ENCODE results near the gene S100A1.
"Not testable (repeated sequence)": the region's sequence is repeated elsewhere in the genome, so short reads cannot be mapped to it uniquely, and the experiment has no call there.

S100A1 gene

DNA sequence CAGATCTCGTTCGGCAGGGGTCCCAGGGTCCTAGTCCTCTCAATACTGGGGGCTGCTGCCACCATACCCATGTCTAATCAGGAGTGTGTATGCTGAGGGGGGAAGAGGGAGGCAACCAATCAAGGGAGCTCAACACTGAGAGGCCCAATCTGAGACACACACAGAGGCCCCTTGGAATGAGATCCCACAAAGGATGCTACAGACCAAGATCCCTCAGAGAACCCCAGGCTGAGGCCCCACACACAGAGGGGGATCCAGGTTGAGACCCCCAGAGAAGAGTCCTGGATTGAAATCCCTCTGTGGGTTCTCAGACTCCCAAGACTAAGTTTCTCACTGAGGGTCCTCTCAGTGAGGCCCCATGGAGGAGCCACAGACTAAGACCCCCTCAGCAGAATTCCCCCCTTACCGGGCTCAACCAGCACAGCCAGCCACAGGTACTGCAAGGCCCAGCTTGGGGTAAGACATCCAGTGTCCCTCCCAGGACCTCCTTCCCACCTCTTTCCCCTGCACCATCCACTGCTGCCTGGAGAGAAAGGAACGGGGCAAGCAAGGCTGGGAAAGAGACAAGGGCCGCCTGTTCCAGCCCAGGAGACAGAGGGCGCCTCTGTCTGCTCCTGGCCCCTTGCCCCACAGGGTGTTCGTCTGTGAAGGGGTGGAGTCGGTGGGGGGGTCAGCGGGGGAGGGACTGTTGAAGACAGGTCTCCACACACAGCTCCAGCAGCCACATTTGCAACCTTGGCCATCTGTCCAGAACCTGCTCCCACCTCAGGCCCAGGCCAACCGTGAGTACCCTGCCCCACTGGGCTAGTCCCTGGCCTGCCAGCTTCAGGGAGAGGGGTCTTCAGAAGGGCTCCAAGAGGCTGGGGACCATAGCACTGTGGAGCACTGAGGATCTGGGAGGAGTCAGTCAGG, at the start of gene S100A1:
TSS of gene S100A1 (plus strand) at position 720 of the 912 bp plus-strand sequence. CDS start 2,088 bp downstream, outside the sequence.
- no peak for DNase-seq (ENCODE audit: low spot score)

DNA sequence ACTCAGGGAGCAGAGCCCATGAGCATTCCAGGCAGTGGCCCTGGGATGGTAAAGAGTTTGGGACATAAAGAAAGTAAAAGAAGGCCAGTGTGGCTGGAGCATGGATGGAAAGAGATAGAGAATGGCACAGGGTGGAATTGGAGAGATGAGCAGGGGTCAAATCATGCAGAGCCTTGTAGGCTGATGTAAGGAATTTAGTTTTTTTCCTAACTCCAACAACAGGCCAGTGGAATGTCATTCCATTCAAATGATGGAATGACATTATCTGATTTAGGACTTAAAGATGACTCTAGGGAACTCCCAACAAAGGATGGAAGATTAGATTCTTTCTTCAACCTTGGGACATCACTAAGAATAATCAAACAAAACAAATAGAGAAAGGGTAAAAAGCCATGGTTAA, 49.7 kb upstream of the S100A1 start:
- no peak for DNase-seq (ENCODE audit: low spot score)

DNA sequence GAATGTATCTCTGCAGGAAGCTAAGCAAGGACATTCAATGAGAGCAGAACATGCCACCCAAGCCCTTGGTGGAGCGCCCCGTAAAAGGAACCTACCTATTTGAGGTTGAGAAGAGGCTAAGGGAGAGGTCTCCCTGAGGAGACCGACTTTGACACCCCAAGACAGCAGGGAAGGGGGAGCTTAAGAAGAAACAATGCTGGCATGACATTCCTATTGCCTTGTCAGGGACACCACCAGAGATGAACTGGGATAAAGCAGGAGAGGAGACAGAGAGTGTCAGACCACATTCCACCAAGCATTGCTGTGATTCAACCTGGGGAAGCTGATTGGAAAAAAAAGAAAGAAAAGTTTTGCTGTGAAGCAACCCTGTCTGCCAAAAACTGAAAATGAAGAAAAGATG, 49.3 kb upstream of the S100A1 start:
- no peak for DNase-seq (ENCODE audit: low spot score)

DNA sequence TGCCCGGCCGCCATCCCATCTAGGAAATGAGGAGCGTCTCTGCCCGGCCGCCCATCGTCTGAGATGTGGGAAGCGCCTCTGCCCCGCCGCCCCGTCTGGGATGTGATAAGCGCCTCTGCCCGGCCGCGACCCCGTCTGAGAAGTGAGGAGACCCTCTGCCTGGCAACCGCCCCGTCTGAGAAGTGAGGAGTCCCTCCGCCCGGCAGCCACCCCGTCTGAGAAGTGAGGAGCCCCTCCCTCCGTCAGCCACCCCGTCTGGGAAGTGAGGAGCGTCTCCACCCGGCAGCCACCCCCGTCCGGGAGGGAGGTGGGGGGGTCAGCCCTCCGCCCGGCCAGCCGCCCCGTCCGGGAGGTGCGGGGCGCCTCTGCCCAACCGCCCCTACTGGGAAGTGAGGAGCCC, 45.4 kb upstream of the S100A1 start:
- not testable (repeated sequence) for DNase-seq (ENCODE audit: low spot score)

DNA sequence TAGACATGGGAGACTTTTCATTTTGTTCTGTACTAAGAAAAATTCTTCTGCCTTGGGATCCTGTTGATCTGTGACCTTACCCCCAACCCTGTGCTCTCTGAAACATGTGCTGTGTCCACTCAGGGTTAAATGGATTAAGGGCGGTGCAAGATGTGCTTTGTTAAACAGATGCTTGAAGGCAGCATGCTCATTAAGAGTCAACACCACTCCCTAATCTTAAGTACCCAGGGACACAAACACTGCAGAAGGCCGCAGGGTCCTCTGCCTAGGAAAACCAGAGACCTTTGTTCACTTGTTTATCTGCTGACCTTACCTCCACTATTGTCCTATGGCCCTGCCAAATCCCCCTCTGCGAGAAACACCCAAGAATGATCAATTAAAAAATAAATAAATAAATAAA, 44.7 kb upstream of the S100A1 start:
- DNase-seq (ENCODE audit: low spot score), result not testable (repeated sequence)

DNA sequence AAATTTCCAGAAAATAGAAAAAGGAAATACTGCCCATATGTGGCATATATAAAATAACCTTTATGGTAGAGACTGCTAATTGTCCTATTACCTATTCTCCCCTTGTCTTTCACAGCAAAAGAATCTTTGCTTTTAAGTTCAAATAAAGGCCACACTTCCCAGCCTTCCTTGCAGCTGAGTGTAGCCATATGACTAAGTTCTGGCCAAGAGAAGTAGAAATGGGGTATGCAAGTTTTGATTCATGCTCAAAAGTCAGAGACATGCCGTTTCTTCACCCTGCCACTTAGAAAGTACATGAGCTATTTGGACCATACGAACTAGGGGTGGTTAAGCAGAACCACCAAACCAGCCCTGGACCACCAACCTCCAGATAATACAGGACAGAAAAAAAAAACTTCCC, 44.3 kb upstream of the S100A1 start:
- no peak for DNase-seq (ENCODE audit: low spot score)

DNA sequence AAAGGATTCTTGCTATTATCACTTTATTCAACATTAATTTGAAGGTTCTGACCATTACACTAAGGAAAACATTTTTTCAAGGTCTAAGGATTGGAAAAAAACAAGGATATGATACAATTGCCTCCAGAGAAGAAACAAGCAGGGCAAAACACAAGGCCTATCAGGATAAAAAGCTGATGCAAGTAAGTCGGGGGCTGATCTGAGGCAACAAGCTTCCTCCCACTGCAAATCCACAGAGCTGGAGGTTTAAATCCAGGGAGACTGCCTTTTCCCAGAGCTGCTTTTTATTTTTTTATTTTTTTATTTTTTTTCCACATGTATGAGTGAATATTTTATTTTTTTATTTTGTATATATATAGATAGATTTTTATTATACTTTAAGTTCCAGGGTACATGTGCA, 43.2 kb upstream of the S100A1 start:
- no peak for DNase-seq (ENCODE audit: low spot score)

DNA sequence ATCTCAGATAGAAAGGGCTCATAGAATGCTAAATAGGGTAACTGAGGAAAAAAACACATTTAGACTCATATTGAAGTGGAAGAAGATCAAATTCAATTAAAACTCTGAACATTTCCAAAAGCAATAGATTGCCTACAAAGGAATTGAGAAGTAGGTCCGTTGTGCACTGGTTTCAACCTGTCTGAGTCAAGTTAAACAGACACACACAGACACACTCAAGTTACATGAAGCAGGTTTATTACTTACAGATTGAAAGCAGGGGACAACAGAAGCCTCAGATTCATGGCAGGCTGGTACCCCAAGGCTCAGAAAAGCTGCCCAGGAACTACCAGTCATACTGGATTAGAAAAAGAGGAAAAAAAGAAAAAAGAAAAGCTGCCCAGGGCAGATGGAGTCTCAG, 41.9 kb upstream of the S100A1 start:
- DNase-seq (ENCODE audit: low spot score), result no peak

DNA sequence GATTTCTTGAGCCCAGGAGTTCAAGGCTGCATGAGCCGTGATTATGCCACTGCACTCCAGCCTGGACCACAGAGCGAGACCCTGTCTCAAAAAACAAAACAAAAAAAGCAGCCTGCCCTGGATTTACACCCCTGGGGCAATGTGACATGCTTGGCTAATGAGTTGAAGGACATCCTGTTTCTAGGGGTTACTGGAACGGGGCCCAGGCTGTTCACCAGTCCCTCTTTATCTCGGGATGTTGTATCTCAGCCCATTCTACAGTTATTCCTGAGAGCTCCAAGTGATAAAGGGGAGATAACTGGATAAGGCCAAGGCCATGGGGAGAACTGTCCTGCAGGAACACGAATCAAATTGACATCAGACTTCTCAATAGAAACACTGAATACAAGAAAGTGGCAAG, 40.9 kb upstream of the S100A1 start:
- no peak for DNase-seq (ENCODE audit: low spot score)

DNA sequence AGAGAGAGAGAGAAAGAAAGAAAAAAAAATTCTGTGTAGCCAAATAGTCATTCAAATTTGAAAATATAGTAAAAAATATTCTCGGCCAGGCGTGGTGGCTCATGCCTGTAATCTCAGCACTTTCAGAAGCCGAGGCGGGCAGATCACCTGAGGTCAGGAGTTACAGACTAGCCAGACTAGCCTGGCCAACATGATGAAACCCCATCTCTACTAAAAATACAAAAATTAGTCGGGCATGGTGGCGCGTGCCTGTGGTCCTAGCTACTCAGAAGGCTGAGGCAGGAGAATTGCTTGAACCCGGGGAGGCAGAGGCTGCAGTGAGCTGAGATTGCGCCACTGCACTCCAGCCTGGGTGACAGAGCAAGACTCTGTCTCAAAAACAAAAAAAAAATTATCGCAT, 40.2 kb upstream of the S100A1 start:
- DNase-seq (ENCODE audit: low spot score), result not testable (repeated sequence)

DNA sequence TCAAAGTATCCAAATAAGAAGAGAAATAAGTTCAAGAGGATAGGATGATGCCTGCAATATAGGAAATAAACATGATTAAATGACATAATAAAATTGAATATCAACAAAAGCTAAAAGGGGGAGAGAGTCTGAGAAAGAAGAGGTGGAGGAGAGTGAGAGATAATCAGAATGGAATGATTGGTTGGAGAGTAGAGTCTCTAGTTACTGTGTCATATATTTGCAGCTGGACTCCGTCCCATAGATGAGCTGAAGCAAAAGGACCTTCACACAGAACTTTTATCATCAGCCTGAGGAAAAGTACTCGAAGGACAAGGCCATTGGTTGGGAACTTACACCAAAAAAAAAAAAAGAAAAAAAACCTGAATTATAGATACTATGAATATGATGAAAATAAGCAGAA, 39.8 kb upstream of the S100A1 start:
- no peak for DNase-seq (ENCODE audit: low spot score)

DNA sequence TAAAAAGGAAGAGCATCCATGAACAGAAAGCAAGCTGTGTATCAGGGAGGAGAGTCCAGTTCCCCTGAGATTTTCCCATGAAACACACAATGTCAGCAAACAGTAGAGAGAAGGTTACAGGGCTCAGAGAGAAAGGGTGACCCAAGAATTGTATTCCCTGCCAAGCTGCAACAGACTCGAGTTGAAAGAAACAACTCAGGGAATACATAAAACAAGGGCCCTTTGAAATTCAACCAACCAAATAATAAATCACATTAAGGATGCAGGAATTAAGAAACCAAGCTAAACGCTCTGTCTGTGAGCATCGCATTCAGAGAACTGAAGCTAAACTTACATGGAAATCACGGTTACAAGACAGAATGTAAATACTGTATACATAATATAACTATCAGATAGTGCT, 35.5 kb upstream of the S100A1 start:
- DNase-seq (ENCODE audit: low spot score), result no peak

DNA sequence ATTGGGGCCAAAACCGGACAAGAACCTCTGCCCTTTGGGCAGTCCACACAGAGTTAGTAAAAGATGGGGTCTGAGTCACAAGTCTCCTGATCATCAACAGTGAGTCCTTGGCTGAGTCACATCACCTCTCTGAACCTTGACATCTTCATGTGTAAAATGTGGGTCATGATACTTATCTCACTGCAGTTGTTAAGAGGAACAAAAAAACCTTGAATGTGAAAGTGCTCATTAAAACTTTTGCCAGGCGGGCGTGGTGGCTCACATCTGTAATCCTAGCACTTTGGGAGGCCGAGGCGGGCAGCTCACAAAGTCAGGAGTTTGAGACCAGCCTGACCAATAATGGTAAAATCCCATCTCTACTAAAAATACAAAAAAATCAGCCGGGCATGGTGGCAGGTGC, 31.0 kb upstream of the S100A1 start:
- peak; percentile 22 for DNase-seq (ENCODE audit: low spot score)

DNA sequence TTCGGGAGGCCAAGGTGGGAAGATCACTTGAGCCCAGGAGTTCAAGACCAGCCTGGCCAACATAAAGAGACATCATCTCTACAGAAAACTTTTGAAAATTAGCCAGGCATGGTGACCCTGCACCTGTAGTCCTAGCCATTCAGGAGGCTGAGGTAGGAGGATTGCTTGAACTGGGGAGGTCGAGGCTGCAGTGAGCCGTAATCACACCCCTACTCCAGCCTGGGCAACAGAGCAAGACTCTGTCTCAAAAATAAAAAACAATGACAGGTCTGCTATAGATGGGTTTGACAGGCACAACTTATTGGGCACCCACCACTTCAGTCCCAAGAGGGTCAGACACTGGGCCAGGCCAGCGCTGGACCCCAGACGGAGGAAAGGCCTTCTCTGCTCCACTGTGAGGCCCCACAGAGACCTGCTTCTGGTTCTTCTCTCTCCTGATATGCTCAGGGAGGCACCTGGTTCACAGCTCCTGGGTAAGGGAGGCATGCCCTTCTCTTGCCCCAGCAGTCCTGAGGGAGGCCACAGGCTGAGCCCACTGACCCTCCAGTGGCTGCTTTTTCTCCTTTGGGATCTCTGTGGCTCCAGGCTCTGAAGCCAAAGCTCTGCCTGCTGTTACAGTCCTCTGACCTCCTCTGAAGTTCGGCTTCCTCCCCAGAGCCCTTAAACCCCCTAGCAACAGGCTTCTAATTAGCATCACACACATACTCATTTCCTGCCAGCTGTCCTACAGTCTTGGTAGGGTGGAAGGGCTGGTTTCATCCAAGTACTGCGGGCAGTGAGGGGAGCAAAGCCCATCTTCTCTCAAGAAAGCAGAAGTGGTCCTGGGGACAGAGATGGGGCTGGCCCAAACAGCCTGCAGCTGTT, 29.7 kb upstream of the S100A1 start:
- peak; percentile 3 for DNase-seq (ENCODE audit: low spot score)

DNA sequence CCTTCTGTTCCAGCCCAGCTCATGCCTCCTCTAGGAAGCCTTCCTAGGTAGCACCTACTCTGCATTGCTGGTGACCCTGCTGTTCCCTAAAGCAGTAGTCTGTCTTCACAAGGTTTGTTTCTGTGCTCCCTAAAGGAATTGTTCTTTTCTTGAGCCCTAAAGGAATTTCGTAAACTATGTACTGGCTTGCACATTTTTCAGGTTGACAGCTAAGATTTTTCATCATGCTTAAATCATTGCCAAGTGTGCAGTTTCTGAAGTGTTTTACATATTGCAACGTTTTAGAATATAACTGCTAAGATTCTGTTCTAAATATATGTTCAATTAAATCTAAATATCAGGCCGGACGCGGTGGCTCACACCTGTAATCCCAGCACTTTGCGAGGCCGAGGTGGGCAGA, 28.4 kb upstream of the S100A1 start:
- no peak for DNase-seq (ENCODE audit: low spot score)

DNA sequence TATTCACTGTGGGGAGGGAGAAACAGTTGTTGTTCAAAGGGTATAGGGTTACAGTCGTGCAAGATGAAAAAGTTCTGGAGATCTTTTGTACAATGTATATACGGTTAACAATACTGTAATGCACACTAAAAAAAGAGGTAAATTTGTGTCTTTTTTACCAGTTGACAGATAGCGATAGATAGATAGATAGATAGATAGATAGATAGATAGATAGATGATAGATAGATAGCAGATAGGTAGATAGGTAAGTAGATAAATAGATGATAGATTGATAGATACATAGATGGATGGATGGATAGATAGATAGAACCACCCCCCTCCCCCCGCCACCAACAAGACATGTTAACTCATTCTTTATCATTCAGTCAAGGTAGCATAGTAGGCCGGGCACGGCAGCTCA, 25.5 kb upstream of the S100A1 start:
- DNase-seq (ENCODE audit: low spot score), result no peak

DNA sequence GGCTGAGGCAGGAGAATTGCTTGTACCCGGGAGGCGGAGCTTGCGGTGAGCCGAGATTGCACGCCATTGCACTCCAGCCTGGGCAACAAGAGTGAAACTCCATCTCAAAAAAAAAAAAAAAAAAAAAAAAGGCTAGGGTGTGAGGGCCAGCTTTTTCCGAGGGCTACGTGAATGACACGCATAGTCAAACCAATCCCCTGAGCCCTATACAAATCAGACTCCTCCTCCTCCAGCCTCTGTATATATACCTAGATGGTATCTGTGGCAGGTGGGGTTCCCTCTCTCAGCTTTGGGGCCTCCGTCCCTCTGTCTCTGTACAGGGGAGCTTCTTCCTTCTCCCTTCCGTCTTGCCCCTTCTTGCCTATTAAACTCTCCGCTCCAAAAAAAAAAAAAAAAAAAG, 22.0 kb upstream of the S100A1 start:
- DNase-seq (ENCODE audit: low spot score), result no peak

DNA sequence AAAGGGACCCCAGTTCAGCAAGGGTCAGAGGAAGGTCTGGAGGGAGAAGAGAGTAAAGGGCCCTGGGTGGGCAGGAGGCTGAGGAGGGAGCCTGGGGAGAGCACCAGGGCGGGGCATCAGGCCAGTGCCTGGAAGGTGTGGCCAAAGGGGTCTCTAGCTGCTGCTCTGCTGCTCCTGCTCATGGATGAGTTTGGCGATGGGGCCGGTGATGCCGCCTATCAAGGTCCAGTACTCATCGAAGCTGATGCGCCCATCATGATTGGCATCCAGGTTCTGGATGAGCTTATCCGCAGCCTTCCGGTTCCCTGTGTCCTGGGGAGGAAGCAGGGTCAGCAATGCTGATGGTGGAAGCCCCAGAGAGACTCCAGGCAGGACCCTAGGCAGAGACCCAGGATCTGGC, 20.9 kb upstream of the S100A1 start:
- no peak for DNase-seq (ENCODE audit: low spot score)

DNA sequence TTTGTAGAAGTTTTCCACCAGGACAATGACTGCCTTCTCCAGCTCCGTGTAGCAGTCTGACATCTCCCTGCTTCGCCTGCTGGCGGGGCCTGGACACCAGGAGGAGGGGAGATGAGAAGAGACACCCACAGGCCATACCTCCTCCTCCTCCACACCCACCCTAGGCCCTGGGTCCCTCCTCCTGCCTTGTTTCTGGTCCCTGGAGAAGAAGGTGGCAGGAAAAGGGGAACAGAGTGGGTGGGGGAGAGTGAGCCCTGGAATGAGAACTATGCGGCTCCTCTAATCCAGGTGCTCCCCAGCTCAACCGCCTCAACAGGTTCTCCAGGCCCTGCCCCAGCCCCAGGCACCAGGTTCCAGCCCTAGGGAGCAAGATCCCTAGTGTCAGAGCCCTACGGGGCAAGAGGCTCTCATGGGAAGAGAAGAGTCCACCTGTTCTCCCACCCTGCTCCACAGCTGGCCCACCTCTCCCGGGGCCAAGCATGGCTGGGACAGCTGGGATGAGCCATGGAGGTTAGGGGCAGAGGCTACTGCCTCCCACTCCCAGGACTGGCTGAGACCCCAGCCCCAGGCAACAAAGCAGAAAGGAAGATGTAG, 20.0 kb upstream of the S100A1 start:
- no peak for DNase-seq (ENCODE audit: low spot score)

DNA sequence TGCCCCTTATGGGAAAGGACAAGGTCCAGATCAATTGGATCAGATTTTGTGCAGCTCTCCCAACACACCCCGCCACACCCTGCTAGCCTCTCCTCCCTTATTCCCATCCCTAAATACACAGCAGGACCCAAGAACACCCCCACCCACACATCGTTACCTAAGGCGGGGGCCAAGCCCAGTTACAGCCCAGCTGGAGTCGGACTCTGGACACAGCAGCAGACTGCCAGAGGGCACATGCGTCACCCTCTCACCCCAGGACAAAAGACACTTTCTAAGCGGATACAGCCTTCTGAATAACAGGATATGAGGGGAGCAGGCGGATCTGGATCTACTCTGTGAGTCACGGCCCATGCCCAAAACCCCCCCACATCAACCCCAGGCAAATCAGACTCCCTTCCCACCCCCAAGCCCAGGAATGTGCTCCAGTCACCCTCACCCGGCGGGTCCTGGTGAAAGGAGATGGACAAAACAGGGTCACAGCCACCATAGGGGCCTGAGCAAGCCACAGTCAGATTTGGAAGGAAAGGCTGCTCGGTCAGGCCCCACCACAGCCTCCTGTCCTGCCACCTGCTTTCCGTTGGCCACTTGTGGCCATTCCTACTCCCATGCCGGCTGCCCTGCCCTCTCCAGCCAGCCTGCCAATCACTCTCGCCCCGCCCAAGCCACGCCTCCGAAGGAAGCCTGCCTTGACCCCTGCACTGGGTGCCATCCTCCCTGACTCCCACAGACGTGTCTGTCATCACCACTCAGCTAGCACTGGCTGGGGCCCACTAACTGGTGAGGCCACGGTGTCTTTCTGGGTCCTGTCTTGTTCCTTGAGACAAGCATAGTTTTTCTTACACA, 19.3 kb upstream of the S100A1 start:
- DNase-seq (ENCODE audit: low spot score), result no peak

DNA sequence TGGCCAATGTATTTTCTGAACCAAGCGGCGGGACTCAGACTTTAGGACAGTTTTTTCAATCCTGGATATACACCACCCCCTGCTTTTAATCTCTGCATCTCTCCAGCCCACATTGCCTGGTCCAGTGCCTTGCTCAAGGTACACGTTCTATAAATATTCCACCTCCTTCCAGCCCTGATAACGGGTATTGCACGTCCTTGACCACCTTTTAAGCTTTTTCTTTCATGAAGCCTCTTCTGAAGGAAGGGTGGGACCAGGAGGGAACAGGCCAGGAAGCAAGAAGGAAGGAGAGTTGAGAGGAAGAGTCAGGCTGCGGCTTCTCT, 18.7 kb upstream of the S100A1 start:
- DNase-seq (ENCODE audit: low spot score), result no peak

DNA sequence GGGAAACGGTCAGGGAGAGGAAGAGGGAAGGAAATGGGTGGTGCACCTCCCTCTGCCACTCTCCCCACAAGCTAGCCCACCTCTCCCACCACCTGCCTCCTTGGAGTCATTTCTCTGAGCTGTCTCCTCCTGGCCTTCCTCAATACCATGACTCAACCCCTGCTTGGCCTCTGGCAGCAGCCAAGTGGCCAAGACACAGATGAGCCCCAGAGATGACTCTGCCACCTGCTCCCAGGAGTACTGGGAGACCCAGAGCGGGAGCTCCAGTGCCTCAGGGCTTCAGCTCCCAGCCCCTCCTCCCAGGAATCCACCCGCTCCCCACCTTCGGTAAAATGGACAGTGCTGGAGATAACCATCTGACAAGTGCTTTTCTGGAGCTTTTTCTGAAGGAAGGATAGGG, 17.9 kb upstream of the S100A1 start:
- no peak for DNase-seq (ENCODE audit: low spot score)
